CD4-positive, alpha-beta T cell treated with Interleukin-6 for 4 hours (primary cell): ENCODE results near the gene EPHB3.

Experiments
- DNase-seq: peaks from one replicate; pipeline ENCODE4 v3.0.0-alpha.2; 2020; ENCODE audit warnings: mixed read lengths

The EPHB3 gene

GRCh38 chr3:184561061-184561912, at the start of gene EPHB3:
Gene EPHB3, plus strand, starts transcription at chr3:184561785. Its CDS starts 451 bp downstream, at chr3:184562236.
- peak; percentile 93 for DNase-seq

- DNase-seq, result no peak
These were observed 49.0 kb upstream of the EPHB3 start for GRCh38 chr3:184512621-184513020.

- peak; percentile 84 for DNase-seq
These were observed 48.1 kb upstream of the EPHB3 start for GRCh38 chr3:184513276-184514170.

GRCh38 chr3:184514171-184514490, 47.5 kb upstream of the EPHB3 start:
- no peak for DNase-seq

GRCh38 chr3:184523825-184524615, 37.6 kb upstream of the EPHB3 start:
- DNase-seq, result no peak

GRCh38 chr3:184524981-184525336, 36.6 kb upstream of the EPHB3 start:
- DNase-seq, result peak; percentile 54

- peak; percentile 21 for DNase-seq
These were observed 36.1 kb upstream of the EPHB3 start for GRCh38 chr3:184525337-184526087.

- no peak for DNase-seq
These were observed 35.5 kb upstream of the EPHB3 start for GRCh38 chr3:184526088-184526433.

GRCh38 chr3:184531626-184532280, 29.8 kb upstream of the EPHB3 start:
- no peak for DNase-seq

- no peak for DNase-seq
These were observed 28.4 kb upstream of the EPHB3 start for GRCh38 chr3:184532940-184533732.

GRCh38 chr3:184537885-184538665, 23.5 kb upstream of the EPHB3 start:
- DNase-seq, result no peak

GRCh38 chr3:184538666-184539431, 22.7 kb upstream of the EPHB3 start:
- no peak for DNase-seq

GRCh38 chr3:184539801-184540435, 21.7 kb upstream of the EPHB3 start:
- DNase-seq, result no peak

GRCh38 chr3:184540777-184541681, 20.6 kb upstream of the EPHB3 start:
- peak; percentile 85 for DNase-seq

- DNase-seq, result no peak
These were observed 19.6 kb upstream of the EPHB3 start for GRCh38 chr3:184541886-184542562.

- DNase-seq, result no peak
These were observed 19.0 kb upstream of the EPHB3 start for GRCh38 chr3:184542577-184542976.

- DNase-seq, result no peak
These were observed 18.3 kb upstream of the EPHB3 start for GRCh38 chr3:184543256-184543655.
